ENCODE results near the gene TMBIM6.

DNA sequence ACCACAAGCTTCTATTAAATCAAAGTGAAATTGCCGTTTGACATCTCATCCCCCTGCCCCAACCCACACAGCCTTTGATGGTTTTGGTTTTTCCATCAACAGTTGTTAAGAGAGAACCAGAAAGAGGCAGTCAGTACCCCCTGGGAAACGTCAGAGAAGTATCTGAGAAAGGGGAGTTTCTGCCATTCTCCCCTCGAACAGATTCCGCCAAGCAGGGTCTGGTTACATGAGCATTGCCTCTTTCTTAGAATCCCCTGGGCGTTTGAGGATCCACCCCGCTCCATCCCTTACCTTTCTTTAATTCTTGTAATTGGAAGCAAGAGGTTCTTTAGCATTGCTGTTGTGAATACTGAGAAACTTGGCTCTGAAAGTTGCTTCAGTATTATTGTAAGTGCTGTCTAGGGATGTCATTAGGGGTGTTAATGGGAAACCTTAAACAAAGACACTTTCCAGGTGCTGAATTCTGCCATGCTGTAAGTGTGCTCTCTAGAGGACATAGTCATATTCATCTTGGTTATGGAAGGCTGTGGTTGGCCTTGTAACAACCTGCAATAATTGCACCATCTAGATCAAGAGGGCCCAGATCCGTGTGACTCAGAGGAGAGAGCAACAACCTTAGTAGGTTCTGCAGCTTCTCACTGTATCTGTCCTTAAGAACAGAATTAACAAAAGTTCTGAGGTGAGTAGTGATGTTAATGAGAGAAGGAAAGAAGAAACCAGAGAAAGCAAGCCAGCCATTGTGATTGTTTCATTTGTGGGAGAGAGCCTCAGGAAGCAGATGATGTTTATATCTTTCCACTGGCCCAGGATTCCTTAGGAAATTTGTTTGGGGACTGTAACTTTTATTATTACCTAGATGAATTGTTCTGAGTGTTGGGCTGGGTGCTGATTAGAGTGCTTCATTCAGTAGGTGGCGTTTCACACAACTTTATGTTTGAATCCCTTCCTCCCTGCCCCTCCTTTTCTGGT is 9.0 kb downstream of the TMBIM6 start:
- TF ChIP-seq, protein P1, sequence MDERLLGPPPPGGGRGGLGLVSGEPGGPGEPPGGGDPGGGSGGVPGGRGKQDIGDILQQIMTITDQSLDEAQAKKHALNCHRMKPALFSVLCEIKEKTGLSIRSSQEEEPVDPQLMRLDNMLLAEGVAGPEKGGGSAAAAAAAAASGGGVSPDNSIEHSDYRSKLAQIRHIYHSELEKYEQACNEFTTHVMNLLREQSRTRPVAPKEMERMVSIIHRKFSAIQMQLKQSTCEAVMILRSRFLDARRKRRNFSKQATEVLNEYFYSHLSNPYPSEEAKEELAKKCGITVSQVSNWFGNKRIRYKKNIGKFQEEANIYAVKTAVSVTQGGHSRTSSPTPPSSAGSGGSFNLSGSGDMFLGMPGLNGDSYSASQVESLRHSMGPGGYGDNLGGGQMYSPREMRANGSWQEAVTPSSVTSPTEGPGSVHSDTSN (CRISPR knock-in tag; IDR thresholded peaks at IDR 0.05; ENCODE audit: low read depth) = no peak
- TF ChIP-seq, protein P1 (tag; conservative IDR thresholded peaks at IDR 0.05; ENCODE audit: low read depth) = no peak
- no peak for TF ChIP-seq SRSF1 (IDR thresholded peaks at IDR 0.05; ENCODE audit: low read depth, low read length)
- no peak for TF ChIP-seq GTF2F1 (IDR thresholded peaks at IDR 0.05; ENCODE audit: low read depth, low read length)
- TF ChIP-seq ELF4 (CRISPR knock-in tag; IDR thresholded peaks at IDR 0.05) = no peak

Measured in K562 (cell line).